DMS 273 treated with DMSO at 0.1 percent for 48 hours (cell line): ENCODE measurements around the gene SRL.
"Not testable (repeated sequence)": the region's sequence is repeated elsewhere in the genome, so short reads cannot be mapped to it uniquely, and the experiment has no call there.

Experiments used
- DNase-seq: peaks from one replicate; lab custom pipeline; 2025; lab: John Stamatoyannopoulos, UW

SRL gene

DNA sequence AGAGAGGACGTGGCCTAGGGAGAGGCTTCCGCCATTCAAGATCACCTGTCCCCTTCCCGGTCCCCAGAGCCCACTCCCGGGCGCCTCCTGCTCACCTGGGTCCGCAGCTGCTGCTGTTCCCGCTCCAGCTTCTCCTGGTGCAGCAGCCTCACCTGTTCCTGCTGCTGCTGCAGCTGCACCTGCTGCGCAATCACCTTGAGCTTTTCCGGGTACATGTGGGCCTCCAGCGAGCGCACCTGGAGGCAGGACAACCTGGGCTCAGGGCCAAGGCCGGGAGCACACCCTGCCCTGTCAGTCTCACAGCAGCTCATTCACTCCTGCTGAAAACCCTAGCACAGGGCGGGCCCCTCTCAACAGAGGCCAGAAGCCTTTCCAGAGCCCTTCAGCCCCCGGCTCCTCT is 18.5 kb upstream of the SRL start:
- DNase-seq, result no peak

DNA sequence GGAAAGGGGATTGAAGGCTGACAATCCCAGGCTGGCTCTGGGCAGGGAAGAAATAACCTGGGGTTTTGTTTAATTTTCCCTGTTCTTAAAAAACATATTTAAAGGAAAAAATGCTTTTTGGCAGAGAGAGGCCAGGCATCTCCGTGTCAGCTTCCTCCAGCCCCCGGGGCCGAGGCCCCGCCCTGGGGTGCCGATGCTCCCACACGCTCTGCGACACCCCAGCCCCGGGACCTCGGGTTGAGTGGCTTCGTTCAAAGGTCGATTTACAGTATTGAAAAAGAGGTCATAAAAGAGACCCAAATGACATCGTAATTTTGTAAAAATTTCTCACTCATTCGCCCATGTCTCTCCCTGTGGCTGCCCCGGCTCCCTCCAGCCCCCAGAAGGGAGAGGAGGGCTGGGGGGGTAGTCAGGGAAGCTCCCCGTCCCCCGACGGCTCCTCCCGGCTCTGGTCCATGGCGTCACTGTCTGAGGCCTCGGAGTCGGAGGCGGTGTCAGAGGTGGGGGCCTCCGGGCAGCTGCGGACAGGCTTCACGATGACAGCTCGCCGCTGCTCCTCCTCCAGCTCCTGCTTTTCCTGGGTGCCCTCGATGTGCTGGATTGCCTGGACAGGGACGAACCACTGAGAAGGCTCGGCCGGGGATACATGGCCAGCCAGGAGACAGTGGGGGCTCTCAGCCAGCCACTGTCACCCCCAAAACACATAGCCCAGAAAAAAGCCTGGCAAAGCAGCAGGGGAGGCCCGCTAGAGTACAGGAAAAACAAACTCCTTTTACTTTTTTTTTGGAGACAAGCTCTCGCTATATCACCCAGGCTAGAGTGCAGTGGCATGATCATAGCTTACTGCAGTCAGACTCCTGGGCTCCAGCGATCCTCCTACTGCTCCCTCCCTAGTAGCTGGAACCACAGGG is 16.0 kb upstream of the SRL start:
- DNase-seq, result no peak

DNA sequence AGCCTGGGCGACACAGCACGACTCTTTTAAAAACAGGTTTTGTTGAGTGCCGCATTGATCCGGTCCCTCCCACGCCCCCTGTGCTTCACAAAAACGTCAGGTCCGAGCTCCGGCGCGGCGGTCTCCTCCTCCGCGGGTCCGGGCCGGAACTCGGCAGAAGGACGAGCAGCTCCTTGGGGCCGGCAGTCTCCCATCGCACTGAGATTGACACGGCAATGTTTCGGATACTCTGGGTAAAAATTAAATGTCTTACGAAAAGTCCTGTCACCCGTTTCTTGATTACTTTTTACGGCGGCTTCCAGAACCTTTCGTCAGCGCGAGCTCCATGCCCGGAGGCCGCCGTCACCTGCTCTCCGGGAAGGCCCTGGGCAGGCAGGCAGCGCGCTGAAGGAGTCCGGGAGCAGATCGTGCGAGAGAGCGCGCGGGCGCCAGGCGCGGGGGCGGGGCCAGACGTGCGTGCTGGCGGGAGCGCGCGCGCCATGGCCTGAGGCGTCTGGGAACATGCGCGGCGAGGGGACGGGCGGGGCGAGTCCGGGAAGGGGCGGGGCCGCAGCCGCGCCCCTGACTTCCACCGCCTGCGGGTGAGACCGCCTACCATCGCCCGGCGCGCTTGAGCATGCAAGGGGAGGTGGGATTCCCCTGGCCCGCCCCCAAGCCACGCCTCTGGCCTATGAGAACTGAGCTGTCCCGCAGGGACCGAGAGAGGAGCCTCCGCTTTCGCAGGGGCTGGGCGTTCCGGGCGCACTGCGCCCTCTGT is 11.7 kb upstream of the SRL start:
- DNase-seq, result peak; percentile 96

DNA sequence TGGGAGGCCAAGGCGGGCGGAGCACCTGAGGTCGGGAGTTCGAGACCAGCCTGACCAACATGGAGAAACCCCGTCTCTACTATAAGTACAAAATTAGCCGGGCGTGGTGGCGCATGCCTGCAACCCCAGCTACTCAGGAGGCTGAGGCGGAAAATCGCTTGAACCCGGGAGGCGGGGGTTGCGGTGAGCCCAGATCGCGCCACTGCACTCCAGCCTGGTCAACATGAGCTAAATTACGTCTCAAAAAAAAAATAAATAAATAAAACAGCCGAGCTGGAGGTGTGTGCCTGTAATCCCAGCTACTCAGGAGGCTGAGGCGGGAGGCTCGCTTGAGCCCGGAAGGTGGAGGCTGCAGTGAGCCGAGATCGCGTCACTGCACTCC is 11.1 kb upstream of the SRL start:
- not testable (repeated sequence) for DNase-seq

DNA sequence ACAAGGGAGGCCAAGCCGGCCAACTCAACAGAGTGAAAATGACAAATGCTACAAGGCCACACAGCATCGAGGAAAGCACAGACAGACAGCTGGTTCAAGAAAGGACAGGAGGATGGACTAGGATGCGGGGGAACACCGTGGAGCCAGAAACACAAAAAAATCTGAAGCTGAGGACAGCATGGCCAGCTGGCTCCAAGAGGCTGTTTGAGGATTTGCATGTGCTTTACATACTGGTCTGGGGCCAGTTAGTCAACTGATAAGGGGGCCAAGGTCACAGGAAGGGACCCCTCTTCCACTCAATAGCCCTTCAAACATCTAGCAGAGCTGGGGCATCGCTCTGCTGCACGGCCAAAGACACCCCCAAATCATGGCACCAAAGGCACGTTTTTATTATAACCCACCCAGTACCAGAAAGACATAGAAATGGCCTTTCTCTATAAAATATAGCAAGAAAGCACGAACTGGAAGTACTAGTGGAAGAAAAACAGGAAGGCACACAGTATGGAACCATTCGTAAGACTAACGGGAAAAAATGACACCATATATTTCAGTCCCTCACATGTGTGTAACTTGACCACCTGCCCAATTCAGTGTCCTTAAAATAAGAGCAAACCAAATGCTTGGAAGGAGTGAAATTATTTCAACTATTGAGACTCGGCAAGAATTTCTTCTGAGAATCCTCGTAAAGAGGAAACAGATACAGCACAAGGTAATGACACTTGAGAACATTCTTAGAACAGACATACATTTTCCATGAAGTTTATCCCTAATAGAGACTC is 7.8 kb upstream of the SRL start:
- DNase-seq, result no peak

DNA sequence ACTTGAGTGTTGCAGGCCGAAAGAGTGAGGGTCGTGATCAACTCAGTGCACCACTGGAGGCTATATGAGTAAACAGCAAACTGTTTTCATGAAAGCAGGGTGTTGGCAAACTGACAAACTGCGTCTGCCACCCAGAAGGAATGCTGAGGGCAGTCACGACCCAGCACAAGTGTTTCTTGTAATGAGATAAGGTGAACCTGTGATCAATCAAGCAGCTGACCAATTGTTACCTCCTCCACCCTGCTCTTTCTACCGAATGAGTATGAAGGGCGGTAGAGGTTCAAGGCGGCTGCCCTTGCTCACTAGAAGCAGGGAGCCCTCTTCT is 5.5 kb upstream of the SRL start:
- no peak for DNase-seq

DNA sequence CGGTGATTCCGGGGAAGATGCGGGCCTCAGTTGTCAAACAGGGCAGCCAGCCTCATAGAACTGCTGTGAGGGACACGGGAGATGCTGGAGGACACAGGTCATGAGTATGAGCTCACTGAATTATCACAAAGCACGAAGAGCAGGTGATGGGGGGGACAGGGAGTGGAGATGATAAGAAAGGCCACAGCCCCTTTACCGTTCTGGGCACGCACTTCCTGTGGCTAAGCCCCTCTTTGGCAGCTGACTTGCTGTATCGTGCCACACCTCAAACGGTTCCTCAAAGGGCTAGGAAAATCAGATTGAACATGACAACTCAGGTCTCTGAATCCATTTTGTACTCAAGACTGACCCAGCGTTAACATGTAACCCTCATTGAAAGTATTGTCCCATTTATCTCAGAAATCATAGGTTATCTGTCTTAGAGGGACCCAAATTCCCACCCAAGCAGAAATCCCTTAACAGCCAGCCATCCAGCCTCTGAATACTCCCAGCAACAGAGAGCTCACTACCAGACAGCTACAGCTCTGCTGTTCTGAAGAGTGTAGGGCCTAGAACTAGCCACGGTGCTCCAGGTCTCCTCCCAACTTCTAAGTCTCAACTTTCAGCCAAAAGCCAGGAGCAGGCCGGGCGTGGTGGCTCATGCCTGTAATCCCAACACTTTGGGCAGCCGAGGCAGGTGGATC is 5.0 kb upstream of the SRL start:
- no peak for DNase-seq

DNA sequence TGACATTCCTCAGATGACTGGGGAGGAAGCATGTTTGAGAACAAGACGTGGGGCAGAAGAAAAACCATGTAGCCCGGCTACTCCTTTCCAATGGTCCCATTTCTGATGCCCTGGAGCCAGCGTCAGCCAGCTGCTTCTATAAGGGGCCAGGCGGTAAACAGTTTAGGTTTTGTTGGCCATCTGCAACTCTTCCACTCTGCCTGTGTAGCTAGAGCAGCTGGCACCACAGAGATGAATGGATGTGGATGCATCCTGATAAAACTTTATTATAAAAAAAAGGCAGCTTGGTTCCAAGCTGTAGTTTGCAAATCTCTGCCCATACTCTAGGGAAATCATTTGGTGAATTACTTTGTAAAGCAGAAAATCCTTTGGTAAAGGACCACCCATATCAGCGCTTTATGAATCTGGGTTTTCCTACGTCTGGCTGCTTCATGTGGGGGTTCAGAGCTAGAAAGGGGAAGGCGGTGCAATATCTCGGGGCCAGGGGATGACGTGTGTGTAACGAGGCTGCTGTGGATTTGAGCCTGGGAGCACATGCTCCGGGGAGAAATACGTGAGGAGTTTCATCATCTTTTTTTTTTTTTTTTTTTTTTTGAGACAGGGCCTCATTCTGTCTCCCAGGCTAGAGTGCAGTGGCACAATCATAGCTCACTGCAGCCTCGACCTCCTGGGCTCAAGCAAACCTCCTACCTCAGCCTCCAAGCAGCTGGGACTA is 3.4 kb upstream of the SRL start:
- peak; percentile 83 for DNase-seq

DNA sequence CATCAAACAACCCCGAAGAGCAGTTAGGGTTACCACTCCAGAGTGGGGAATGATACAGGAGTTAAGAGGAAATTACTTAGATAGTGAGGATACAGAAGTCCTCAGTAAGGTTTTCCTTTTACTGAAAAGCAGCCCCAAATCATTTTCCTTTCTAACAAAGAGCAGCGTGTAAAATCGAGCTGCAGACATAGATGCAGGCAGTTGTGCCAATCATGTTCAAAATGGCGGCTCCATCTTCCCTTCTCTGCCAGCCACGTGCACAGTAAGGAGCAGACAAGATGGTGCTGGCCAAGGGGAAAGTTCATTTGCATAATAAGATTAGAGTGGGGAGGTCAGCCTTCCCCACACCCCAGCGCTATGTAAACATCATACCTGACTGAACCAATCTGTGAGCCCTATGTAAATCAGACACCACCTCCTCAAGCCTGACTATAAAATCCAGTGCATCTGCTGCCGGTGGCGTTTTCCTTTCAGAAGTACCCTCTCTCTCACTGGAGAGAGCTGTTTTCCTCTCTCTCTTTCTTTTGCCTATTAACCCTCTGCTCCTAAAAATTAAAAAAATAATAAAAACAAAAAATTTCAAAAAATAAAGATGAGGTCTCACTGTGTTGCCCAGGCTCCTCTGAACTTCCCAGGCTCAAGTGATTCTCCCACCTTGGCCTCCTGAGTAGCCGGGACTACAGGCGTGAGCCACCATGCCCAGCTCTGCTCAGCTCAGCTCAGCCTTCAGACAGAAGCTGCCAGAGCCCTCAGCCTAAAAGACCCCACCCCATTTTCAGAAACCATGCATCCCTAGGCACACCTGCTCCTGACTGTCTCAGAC is 2.6 kb upstream of the SRL start:
- DNase-seq, result peak; percentile 96

DNA sequence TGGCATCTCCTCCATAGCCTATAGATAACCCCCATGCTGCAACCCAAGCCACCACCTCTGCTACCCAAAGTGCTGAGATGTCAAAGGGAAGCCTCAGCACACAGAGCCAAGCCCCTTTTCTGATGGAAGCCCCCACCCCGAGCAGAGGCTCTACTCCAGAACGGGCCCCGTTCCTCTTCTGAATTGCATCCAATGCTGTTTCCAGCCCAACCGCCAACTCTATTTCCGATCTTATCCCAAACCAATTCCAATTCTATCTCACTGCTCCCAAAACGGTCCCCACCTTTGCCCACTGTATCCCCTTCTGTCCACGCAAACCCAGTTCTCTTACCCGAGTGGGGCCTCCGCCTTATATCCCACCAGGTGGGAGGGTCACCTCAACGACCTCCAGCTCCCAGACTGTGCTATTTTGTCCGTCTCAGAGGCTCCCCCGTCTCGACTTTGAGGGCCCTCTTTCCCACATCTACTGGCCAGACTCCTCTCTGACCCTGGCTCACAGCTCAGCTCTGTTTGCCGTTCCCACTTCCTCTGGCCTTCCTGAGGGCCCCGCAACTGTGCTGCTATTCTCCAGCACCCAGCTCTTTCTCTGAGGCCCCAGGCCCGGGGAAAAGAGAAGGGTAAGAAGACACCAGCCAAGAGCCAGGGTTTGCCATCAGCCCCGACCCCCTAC is 487 bp downstream of the SRL start:
- no peak for DNase-seq

DNA sequence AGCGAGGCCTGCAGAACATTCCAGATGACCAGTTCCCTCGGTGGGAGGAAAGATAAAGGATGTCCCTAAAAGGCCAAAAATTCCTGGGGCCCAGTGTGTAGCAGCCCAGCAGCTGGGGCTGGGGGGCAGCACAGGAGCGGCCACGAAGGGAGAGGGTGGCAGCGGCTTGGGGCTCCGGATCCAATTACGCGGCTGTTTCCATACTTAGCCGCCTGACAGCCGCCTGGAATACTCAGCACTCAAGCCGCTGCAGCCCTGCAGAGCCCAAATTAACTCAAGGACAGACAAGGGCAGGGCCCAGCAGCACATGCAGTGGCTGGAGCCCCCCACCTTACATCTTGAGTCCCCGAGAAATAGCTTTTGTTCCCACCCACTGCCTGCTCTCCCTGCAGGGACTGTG is 1.3 kb downstream of the SRL start:
- DNase-seq, result no peak

DNA sequence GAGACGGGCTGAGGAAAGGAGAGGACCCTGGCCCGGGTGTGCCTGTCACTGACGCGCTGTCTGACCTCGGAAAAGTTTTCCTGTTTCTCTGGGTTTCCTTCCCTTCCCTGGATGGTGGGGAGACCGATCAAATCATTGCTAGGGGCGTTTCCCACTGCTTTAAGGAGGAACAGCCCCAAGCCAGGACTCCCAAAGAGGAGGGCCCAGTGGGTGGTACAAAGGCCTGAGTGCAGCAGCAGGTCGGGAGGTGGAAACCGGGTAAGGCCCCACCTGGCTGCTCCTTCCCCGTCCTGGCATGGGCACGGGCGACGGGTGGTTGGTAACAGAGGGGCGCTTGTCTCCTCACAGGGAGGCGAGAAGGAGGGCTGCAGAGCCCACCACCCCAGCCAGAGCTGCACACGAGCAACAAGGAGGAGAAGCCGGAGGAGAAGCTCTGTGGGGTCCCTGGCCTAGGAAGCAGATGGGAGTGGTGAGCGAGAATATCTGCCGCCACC is 2.2 kb downstream of the SRL start:
- DNase-seq, result no peak

DNA sequence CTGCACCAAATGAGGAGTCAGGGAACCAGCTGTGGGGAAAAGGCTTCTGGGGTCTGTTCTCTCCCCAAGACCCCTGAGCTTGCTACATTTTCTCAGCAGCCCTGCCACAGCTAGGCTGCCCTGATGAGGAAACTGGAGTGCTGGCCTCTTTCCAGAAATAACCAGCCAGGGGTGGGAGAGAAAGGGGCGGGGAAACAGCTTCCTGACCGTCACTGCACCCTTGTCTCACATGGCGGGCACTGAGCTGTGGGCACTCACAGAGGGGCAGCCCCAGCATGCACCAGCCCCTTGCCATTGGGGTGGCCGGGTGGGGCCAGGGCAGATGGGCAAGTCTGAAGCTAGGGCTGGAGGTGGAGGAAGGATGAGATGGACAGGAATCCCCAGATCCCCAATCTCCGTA is 2.9 kb downstream of the SRL start:
- no peak for DNase-seq

DNA sequence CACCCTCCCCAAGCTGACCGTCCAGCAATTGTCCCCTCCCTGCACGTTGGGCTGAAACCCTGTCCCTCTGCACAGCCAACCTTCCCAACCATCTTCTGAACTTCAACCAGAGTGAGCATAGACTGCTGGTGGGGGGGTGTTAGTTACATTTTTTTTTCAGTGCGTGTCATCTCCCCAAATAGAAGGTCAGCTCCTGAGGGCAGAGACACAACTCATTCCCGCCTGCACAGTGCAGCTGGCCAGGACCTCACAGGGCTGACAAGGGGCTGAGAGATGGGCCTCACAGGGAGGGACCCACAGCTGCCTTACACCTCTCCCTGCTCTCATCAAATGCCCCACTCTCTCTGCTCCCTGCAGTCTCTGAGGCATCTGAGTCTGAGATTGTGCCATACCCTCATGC is 8.4 kb downstream of the SRL start:
- no peak for DNase-seq

DNA sequence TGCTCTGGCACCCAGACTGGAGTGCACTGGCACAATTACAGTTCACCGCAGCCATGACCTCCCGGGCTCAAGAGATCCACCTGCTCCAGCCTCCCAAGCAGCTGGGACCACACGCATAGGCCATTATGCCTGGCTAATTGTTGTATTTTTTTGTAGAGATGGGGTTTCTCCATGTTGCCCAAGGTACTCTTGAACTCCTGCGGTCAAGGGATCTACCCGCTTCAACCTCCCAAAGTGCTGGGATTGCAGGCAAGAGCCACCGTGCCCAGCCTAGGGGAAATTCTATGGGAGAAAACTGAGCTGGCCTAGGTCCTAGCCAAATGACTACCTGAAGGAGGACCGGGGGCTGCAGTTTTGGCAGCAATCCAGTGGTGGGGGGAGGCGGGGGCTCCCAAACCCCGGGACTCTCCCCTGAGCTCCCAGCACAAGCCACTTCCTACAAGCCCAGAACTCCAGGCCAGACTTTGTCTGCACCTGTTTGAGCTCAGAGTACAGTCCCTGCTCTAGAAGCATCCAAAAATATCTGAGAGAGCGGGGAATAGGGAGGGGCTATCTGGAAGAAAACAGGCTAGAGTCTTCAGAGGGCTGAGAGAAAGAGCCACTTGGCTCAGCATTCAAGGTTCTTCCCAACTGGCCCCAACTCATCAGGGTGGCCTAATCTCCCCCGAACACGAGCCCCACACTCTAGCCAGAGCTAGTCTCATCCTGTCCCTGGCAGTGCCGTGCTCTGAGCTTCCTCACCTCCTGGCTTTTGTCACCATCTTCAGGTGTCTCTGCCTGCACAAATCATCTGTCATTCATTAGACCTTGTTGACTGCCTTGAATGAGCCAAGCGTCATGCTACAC is 9.1 kb downstream of the SRL start:
- DNase-seq, result no peak

DNA sequence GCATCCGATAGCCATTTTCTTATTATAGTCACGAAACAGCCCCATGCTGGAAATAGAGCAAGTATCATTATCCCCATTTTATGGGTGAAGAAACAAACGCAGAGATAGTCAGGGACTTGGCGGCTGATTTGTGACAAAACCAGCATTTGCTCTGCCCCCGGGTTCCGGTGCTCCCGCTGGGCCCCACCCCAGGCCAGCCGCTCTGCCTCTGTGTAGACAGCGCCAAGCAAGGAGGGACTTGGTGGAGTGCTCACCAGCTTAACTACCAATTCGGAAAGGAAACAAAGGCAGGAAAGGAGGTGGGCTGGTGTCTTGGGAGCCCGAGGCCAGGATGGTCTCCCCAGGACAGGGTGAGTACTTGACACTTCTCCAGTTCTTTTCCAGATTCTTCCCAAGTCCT is 10.0 kb downstream of the SRL start:
- no peak for DNase-seq

DNA sequence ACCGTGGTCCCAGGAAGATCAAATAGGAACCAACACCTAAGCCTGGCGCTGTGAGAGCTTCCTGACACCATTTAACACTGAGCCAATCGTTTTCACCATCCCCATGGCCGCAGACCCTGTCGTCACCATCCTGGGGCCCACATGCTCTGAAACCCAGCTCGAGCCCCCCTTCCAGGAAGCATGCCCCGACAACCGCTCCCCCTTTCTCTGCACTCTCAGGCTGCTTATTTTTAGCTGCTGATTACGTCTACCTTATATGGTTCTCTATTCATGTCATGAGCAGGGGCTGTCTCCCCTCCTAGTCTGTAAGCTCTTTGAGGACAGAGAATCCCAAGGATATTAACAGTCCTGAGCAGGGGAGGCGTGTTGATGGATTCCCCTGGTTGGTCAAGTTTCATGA is 10.5 kb downstream of the SRL start:
- DNase-seq, result no peak

DNA sequence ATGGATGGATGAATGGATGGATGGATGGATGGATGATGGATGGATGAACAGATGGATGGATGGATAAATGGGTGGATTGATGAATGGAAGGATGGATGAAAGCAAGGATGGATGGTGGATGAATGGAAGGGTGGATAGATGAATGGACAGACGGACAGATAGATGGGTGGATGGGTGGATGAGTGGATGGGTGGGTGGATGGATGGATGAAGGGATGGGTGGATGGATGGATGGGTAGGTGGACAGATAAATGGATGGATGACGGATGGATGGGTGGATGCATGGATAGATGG is 14.9 kb downstream of the SRL start:
- DNase-seq, result no peak
